Caco-2 (cell line): Measurements from ENCODE around the gene ZCWPW2. TPM values are rescaled to one million over a fixed set of nuclear protein-coding genes. Genes with fewer than 3 reads are reported as not detected.

Experiments
- BruUV-seq: library from RNA; stranded (reverse); fragments of 400-500 nt; replicated peaks from 2 replicates; lab custom pipeline; 2021; lab: Mats Ljungman, UMichigan
- CTCF ChIA-PET: fragments of 300-600 bp; sonication (Branson Sonifier 250); formaldehyde crosslinking; loops from one replicate; lab custom pipeline; 2022; ENCODE audit warnings: antibody characterized with exemption; lab: Charles Lee
- POLR2A ChIA-PET: fragments of 300-600 bp; sonication (Branson Sonifier 250); formaldehyde crosslinking; loops from one replicate; lab custom pipeline; 2022; ENCODE audit warnings: antibody characterized with exemption; lab: Charles Lee
- DNase-seq, 2 experiments: peaks; one replicate each; pipeline versions ENCODE4 v3.0.0 to v3.0.0-alpha.2; 2020 to 2022
- H3K27me3 ChIP-seq: replicated peaks from 2 replicates; pipeline ENCODE4 v1.6.0; 2011; ENCODE audit warnings: low read length; ENCODE audit not compliant: control insufficient read depth, insufficient read depth
- H3K36me3 ChIP-seq: 2 replicates; pipeline ENCODE4 v1.5.1; 2011; ENCODE audit warnings: low read length; ENCODE audit not compliant: control insufficient read depth, insufficient read depth
- H3K4me1 ChIP-seq: fragments of 250-450 bp; sonication (Bioruptor Pico); 2 replicates; pipeline ENCODE4 v1.5.1; 2020; ENCODE audit warnings: mild to moderate bottlenecking
- H3K4me3 ChIP-seq: 2 replicates; pipeline ENCODE4 v1.5.1; 2011; ENCODE audit warnings: low read depth, mild to moderate bottlenecking, control low read depth, low read length
- H3K9me3 ChIP-seq: fragments of 250-450 bp; sonication (Bioruptor Pico); 2 replicates; pipeline ENCODE4 v1.5.1; 2020; ENCODE audit warnings: mild to moderate bottlenecking, moderate library complexity
- H3K27ac Mint-ChIP-seq: one replicate; pipeline ENCODE4 v1.8.0; 2022; ENCODE audit warnings: mixed read lengths; ENCODE audit not compliant: unreplicated experiment
- H3K27me3 Mint-ChIP-seq: one replicate; pipeline ENCODE4 v1.8.0; 2022; ENCODE audit warnings: mixed read lengths; ENCODE audit not compliant: insufficient read depth, unreplicated experiment
- H3K36me3 Mint-ChIP-seq: one replicate; pipeline ENCODE4 v1.8.0; 2022; ENCODE audit warnings: mild to moderate bottlenecking, mixed read lengths; ENCODE audit not compliant: insufficient read depth, unreplicated experiment
- H3K4me1 Mint-ChIP-seq: one replicate; pipeline ENCODE4 v1.8.0; 2022; ENCODE audit warnings: low read depth, mixed read lengths; ENCODE audit not compliant: unreplicated experiment
- H3K4me3 Mint-ChIP-seq: one replicate; pipeline ENCODE4 v1.8.0; 2022; ENCODE audit warnings: mild to moderate bottlenecking, moderate library complexity, mixed read lengths; ENCODE audit not compliant: unreplicated experiment
- H3K9me3 Mint-ChIP-seq: one replicate; pipeline ENCODE4 v1.8.0; 2022; ENCODE audit warnings: mixed read lengths; ENCODE audit not compliant: unreplicated experiment
- intact Hi-C: fragments of 100-400 bp; cut with micrococcal nuclease; formaldehyde crosslinking; loops from one replicate; pipeline ENCODE4 v1.10.0; 2022; ENCODE audit not compliant: unreplicated experiment
- total RNA-seq: library from RNA; stranded (reverse); gene quantifications from 2 replicates; pipeline ENCODE4 v1.2.3, GENCODE V29; 2022
- TF ChIP-seq, protein P1 (sequence below), 2 experiments: fragments of 200-600 bp in 1 of 2; IDR thresholded peaks; 1 replicate in 1 of 2; 2 replicates in 1 of 2; pipeline versions ENCODE4 v1.5.1 to v1.8.0; 2011 to 2022; ENCODE audit warnings: antibody characterized with exemption in 1 of 2, control low read depth in 1 of 2, inconsistent platforms in 1 of 2, low read depth in 1 of 2, low read length in 1 of 2, mild to moderate bottlenecking in 1 of 2, moderate library complexity in 1 of 2; ENCODE audit not compliant: insufficient read depth in 1 of 2, severe bottlenecking in 1 of 2, unreplicated experiment in 1 of 2

The ZCWPW2 gene
- total RNA-seq, 1 experiment from 2014 or later = 0.18 TPM

DNA sequence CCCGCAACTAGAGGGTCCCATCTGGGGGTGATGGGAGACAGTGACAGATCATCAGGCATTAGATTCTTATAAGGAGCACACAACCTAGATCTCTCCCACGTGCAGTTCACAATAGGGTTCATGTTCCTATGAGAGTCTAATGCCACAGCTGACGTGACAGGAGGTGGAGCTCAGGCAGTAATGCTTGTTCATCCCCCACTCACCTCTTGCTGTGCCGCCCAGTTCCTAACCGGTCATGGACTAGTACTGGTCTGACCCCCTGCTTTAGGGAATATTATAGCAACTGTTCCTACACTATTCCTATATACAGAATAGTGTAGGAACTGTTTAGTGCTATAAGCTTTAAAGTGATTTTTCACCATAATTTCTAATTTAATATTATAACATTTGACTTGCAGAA lies 128.2 kb downstream of the ZCWPW2 start:
- H3K4me1 ChIP-seq = no peaks in the 10 kb centered on the region
- H3K36me3 Mint-ChIP-seq = no peaks in the 10 kb centered on the region
- TF ChIP-seq, protein P1, sequence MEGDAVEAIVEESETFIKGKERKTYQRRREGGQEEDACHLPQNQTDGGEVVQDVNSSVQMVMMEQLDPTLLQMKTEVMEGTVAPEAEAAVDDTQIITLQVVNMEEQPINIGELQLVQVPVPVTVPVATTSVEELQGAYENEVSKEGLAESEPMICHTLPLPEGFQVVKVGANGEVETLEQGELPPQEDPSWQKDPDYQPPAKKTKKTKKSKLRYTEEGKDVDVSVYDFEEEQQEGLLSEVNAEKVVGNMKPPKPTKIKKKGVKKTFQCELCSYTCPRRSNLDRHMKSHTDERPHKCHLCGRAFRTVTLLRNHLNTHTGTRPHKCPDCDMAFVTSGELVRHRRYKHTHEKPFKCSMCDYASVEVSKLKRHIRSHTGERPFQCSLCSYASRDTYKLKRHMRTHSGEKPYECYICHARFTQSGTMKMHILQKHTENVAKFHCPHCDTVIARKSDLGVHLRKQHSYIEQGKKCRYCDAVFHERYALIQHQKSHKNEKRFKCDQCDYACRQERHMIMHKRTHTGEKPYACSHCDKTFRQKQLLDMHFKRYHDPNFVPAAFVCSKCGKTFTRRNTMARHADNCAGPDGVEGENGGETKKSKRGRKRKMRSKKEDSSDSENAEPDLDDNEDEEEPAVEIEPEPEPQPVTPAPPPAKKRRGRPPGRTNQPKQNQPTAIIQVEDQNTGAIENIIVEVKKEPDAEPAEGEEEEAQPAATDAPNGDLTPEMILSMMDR (IDR thresholded peaks at IDR 0.05; ENCODE audit: insufficient read depth in 1 of 2, low read depth in 1 of 2, low read length in 1 of 2, severe bottlenecking in 1 of 2, unreplicated experiment in 1 of 2) = no peak
- no TSS peak for BruUV-seq
- H3K4me3 ChIP-seq = no peak overlapping the region
- no peaks in the 10 kb centered on the region for H3K9me3 Mint-ChIP-seq
- intact Hi-C loops = loop anchor here (1.0 kb wide), 1 partner anchor 251 kb away; no protein-coding TSS in a partner anchor
- H3K27ac Mint-ChIP-seq = no peak overlapping the region
- no peak for DNase-seq
- H3K4me1 Mint-ChIP-seq = no peaks in the 10 kb centered on the region
- H3K36me3 ChIP-seq = no peaks in the 10 kb centered on the region
- H3K27me3 ChIP-seq = no peaks in the 10 kb centered on the region
- ChIA-PET CTCF (no interaction called here), POLR2A (no interaction called here)
- no peaks in the 10 kb centered on the region for H3K27me3 Mint-ChIP-seq
- no peaks in the 10 kb centered on the region for H3K9me3 ChIP-seq
- H3K4me3 Mint-ChIP-seq = no peak overlapping the region

DNA sequence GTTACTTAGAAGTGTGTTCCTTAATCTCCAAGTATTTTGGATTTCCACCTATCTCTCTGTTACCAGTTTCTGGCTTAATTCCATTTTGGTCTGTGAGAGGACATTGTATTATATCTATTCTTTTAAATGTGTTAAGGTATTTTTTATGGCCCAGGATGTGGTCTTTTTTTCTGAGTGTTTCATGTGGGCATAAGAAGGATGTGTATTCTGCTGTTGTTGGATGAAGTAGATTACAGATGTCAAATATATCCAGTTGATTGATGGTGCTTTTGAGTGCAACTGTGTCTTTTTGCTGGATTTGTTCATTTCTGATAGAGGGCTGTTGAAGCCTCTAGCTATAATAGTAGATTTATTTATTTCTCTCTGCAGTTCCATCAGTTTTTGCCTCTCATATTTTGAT lies 136.6 kb downstream of the ZCWPW2 start:
- DNase-seq = no peak
- ChIA-PET CTCF (no interaction called here), POLR2A (no interaction called here)
- H3K9me3 Mint-ChIP-seq = no peaks in the 10 kb centered on the region
- BruUV-seq = no TSS peak
- intact Hi-C loops = no loop called here
- TF ChIP-seq, protein P1 (IDR thresholded peaks at IDR 0.05; ENCODE audit: insufficient read depth in 1 of 2, low read depth in 1 of 2, low read length in 1 of 2, severe bottlenecking in 1 of 2, unreplicated experiment in 1 of 2) = no peak
- H3K4me3 Mint-ChIP-seq = no peak overlapping the region
- no peaks in the 10 kb centered on the region for H3K36me3 Mint-ChIP-seq
- Histone ChIP-seq H3K4me1 (no peaks in the 10 kb centered on the region), H3K9me3 (no peaks in the 10 kb centered on the region), H3K36me3 (no peaks in the 10 kb centered on the region), H3K27me3 (no peaks in the 10 kb centered on the region), H3K4me3 (no peak overlapping the region)
- H3K4me1 Mint-ChIP-seq = no peaks in the 10 kb centered on the region
- H3K27me3 Mint-ChIP-seq = peaks cover 9% of the 10 kb centered on the region
- H3K27ac Mint-ChIP-seq = no peak overlapping the region

DNA sequence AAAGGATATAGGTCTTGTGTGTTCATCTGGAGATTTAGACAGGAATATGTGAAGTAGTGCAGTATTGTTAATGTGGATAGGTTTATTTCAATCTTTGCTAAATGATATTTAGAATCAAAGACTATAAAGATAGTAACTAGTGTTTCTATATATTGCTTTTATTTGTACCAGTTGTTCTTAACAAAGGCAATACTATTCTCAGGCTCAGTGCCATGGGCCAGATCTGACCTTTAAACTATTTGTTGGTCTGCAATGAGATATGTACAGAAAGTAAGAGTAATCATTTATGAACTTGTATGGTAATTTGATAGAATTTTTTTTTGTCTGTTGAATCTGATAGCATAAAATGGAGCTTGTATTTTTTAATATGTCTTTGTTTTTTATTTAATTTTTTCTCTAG lies 146.8 kb downstream of the ZCWPW2 start:
- H3K4me3 Mint-ChIP-seq = no peak overlapping the region
- H3K36me3 ChIP-seq = no peaks in the 10 kb centered on the region
- H3K4me3 ChIP-seq = no peak overlapping the region
- no peak overlapping the region for H3K27ac Mint-ChIP-seq
- H3K9me3 ChIP-seq = no peaks in the 10 kb centered on the region
- no TSS peak for BruUV-seq
- TF ChIP-seq, protein P1 (IDR thresholded peaks at IDR 0.05; ENCODE audit: insufficient read depth in 1 of 2, low read depth in 1 of 2, low read length in 1 of 2, severe bottlenecking in 1 of 2, unreplicated experiment in 1 of 2) = no peak
- intact Hi-C loops = no loop called here
- no peaks in the 10 kb centered on the region for H3K4me1 ChIP-seq
- no peaks in the 10 kb centered on the region for H3K9me3 Mint-ChIP-seq
- POLR2A ChIA-PET = no interaction called here
- no peaks in the 10 kb centered on the region for H3K27me3 Mint-ChIP-seq
- no peaks in the 10 kb centered on the region for H3K4me1 Mint-ChIP-seq
- DNase-seq = no peak
- CTCF ChIA-PET = no interaction called here
- H3K27me3 ChIP-seq = no peaks in the 10 kb centered on the region
- H3K36me3 Mint-ChIP-seq = no peaks in the 10 kb centered on the region
